Skeletal muscle satellite cell (primary cell): ENCODE data around the gene FBXO33.
"Not testable (repeated sequence)": the region's sequence is repeated elsewhere in the genome, so short reads cannot be mapped to it uniquely, and the experiment has no call there.

ENCODE experiments used
- H3K27me3 ChIP-seq: 2 replicates; pipeline ENCODE4 v1.7.0; 2013; ENCODE audit warnings: low read length; ENCODE audit not compliant: control insufficient read depth, insufficient read depth
- H3K36me3 ChIP-seq: 2 replicates; pipeline ENCODE4 v1.7.0; 2013; ENCODE audit warnings: mild to moderate bottlenecking, control low read depth, low read length; ENCODE audit not compliant: insufficient read depth
- H3K4me1 ChIP-seq: 2 replicates; pipeline ENCODE4 v1.7.0; 2013; ENCODE audit warnings: low read length; ENCODE audit not compliant: control insufficient read depth, insufficient read depth
- H3K4me2 ChIP-seq: 2 replicates; pipeline ENCODE4 v1.7.0; 2013; ENCODE audit warnings: mild to moderate bottlenecking, low read length
- H3K4me3 ChIP-seq: 2 replicates; pipeline ENCODE4 v1.7.0; 2013; ENCODE audit warnings: low read length
- H3K9ac ChIP-seq: 2 replicates; pipeline ENCODE4 v1.7.0; 2013; ENCODE audit warnings: mild to moderate bottlenecking, low read depth, low read length, moderate library complexity
- H3K9me3 ChIP-seq: replicated peaks from 2 replicates; pipeline ENCODE4 v1.7.0; 2013; ENCODE audit warnings: mild to moderate bottlenecking, control low read depth, low read length

Gene FBXO33

DNA sequence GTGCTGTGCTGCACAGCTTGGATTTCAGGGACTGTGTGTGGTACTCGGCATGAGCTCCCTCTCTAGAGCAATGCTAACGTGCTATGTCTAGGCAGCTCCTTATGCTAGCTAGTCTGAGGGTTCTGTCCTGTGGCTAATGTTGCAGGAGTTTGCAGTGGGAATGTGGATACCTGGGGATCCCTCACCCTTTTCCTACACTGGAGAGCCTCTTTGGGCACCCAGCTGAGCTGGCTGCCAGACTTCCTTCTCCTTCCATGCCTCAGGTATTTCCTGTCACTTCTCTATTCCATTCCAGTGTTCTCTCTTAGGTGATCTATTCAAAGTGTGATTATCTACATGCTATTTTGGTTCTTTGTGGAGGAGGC is 64.9 kb downstream of the FBXO33 start:
- H3K4me1 ChIP-seq = peaks cover 1% of the 10 kb centered on the region
- H3K9me3 ChIP-seq = no peaks in the 10 kb centered on the region
- H3K4me3 ChIP-seq = no peak overlapping the region
- H3K4me2 ChIP-seq = no peak overlapping the region
- H3K27me3 ChIP-seq = no peaks in the 10 kb centered on the region
- no peak overlapping the region for H3K9ac ChIP-seq
- H3K36me3 ChIP-seq = peaks cover 5% of the 10 kb centered on the region

- Histone ChIP-seq H3K27me3 (no peaks in the 10 kb centered on the region), H3K4me1 (no peaks in the 10 kb centered on the region), H3K9me3 (no peaks in the 10 kb centered on the region), H3K9ac (no peak overlapping the region), H3K4me2 (no peak overlapping the region), H3K4me3 (no peak overlapping the region), H3K36me3 (peaks cover 5% of the 10 kb centered on the region)
These were observed 65.5 kb downstream of the FBXO33 start for GRCh38 chr14:39366460-39367386.

DNA sequence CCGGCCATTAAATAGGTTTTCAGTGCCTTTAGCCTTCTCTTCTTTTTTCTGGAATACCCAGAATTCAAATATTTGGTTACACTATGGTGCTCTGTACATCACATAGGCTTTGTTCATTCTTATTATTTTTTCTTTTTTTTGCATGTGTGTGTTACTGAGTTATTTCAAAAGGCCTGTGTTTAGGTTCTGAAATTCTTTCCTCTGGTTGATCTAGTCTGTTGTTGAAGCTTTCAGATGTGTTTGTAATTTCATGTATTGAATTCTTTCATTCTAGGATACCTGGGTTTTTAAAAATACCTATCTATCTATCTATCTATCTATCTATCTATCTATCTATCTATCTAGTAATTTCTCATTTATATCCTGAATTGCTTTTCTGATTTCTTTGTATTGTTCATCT is 66.9 kb downstream of the FBXO33 start:
- Histone ChIP-seq H3K9me3 (no peaks in the 10 kb centered on the region), H3K27me3 (no peaks in the 10 kb centered on the region), H3K4me2 (no peak overlapping the region), H3K4me1 (no peaks in the 10 kb centered on the region), H3K4me3 (no peak overlapping the region), H3K36me3 (peaks cover under 1% of the 10 kb centered on the region), H3K9ac (no peak overlapping the region)

GRCh38 chr14:39364509-39364908 is 67.7 kb downstream of the FBXO33 start:
- Histone ChIP-seq H3K4me1 (no peaks in the 10 kb centered on the region), H3K9me3 (no peaks in the 10 kb centered on the region), H3K9ac (no peak overlapping the region), H3K4me2 (no peak overlapping the region), H3K27me3 (no peaks in the 10 kb centered on the region), H3K36me3 (no peaks in the 10 kb centered on the region), H3K4me3 (no peak overlapping the region)

- H3K9ac ChIP-seq, H3K9me3 ChIP-seq, H3K36me3 ChIP-seq, H3K27me3 ChIP-seq, H3K4me2 ChIP-seq, H3K4me1 ChIP-seq, H3K4me3 ChIP-seq: not testable (repeated sequence)
These were observed 70.7 kb downstream of the FBXO33 start for GRCh38 chr14:39361556-39361955.

GRCh38 chr14:39360316-39360715 is 71.9 kb downstream of the FBXO33 start:
- Histone ChIP-seq H3K9me3 (no peaks in the 10 kb centered on the region), H3K36me3 (no peaks in the 10 kb centered on the region), H3K4me3 (no peak overlapping the region), H3K4me1 (no peaks in the 10 kb centered on the region), H3K4me2 (no peak overlapping the region), H3K27me3 (no peaks in the 10 kb centered on the region), H3K9ac (no peak overlapping the region)

DNA sequence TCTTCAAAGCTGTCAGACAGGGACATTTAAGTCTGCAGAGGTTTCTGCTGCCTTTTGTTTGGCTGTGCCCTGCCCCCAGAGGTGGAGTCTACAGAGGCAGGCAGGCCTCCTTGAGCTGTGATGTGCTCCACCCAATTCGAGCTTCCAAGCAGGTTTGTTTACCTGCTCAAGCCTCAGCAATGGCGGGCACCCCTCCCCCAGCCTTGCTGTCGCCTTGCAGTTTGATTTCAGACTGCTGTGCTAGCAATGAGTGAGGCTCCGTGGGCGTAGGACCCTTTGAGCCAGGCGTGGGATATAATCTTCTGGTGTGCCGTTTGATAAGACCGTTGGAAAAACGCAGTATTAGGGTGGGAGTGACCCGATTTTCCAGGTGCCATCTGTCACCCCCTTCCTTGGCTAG is 73.2 kb downstream of the FBXO33 start:
- not testable (repeated sequence) for H3K36me3 ChIP-seq, H3K4me3 ChIP-seq, H3K4me1 ChIP-seq, H3K27me3 ChIP-seq, H3K9me3 ChIP-seq, H3K9ac ChIP-seq, H3K4me2 ChIP-seq

DNA sequence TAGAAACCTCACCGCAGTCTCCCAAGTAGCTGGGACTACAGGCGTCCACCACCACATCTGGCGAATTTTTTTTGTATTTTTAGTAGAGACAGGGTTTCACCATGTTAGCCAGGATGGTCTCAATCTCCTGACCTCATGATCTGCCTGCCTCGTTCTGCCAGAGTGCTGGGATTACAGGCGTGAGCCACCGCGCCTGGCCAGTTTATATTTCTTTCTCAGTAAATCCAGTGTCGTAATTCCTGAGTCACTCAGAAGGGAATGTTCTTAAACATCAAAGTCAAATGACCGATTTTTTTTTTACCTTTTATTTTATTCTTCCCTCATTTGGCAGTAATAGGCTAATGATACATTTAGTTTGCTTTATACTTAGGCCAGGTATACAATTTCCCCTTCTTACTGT is 80.5 kb downstream of the FBXO33 start:
- Histone ChIP-seq H3K36me3 (peaks cover 2% of the 10 kb centered on the region), H3K9ac (no peak overlapping the region), H3K4me1 (no peaks in the 10 kb centered on the region), H3K9me3 (no peaks in the 10 kb centered on the region), H3K4me3 (no peak overlapping the region), H3K27me3 (no peaks in the 10 kb centered on the region), H3K4me2 (no peak overlapping the region)

DNA sequence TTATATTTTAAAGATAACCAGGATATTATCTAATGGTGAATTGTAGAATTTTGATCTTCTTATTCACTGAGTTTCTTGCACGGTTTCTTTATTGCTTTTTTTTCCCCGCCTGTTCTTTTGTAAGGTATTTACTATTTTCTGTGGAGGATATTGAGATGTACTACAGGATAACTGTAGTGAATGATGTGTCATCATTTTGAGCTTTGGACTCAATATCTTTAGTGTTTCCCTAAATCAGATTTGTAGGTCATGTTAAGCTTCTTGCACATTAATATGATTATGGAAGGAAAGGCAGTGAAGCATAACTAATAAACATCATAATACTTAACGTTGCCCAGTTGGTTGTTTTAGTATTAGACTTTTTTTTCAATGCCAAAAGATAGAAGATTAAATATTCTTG is 81.4 kb downstream of the FBXO33 start:
- no peaks in the 10 kb centered on the region for H3K9me3 ChIP-seq
- no peak overlapping the region for H3K9ac ChIP-seq
- no peaks in the 10 kb centered on the region for H3K27me3 ChIP-seq
- no peaks in the 10 kb centered on the region for H3K4me1 ChIP-seq
- peaks cover 2% of the 10 kb centered on the region for H3K36me3 ChIP-seq
- H3K4me2 ChIP-seq = no peak overlapping the region
- H3K4me3 ChIP-seq = no peak overlapping the region
